OCI-LY7 (cell line): ENCODE measurements around the gene TUG1.

Experiments
- EZH2phosphoT487 ChIP-seq: fragments of 200-600 bp; sonication (generic); IDR thresholded peaks from 2 replicates; pipeline ENCODE4 v1.6.1; 2018; ENCODE audit warnings: low read depth, borderline replicate concordance, mild to moderate bottlenecking, mixed run types, antibody characterized with exemption, low read length, moderate library complexity, mixed read lengths
- TF ChIP-seq, protein P1 (sequence below): fragments of 200-600 bp; sonication (generic); conservative IDR thresholded peaks from 2 replicates; pipeline ENCODE4 v1.5.1; 2014; ENCODE audit warnings: mild to moderate bottlenecking, antibody characterized with exemption, low read length, moderate library complexity, mixed read lengths

DNA sequence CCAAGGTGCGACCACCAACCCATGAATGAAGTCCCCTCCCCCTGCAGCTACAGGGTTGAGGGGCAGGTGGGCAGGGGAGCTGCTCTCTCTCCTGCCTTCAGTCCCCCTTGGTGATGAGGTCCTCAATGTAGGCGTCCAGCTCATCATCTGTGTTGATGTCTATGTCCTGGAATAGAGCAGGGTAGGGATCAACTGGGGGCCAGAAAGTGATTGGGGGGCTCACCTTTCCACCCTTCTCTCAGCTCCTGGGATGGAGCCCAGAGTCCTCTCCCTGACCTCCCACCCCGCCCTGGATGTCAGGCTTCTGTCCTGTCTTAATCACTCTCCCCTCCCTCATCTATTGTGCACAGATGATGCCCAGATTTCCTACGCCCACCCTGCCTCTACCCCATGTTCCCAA, 42.4 kb upstream of the TUG1 start:
- TF ChIP-seq, protein P1, sequence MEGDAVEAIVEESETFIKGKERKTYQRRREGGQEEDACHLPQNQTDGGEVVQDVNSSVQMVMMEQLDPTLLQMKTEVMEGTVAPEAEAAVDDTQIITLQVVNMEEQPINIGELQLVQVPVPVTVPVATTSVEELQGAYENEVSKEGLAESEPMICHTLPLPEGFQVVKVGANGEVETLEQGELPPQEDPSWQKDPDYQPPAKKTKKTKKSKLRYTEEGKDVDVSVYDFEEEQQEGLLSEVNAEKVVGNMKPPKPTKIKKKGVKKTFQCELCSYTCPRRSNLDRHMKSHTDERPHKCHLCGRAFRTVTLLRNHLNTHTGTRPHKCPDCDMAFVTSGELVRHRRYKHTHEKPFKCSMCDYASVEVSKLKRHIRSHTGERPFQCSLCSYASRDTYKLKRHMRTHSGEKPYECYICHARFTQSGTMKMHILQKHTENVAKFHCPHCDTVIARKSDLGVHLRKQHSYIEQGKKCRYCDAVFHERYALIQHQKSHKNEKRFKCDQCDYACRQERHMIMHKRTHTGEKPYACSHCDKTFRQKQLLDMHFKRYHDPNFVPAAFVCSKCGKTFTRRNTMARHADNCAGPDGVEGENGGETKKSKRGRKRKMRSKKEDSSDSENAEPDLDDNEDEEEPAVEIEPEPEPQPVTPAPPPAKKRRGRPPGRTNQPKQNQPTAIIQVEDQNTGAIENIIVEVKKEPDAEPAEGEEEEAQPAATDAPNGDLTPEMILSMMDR = no peak
- no peak for TF ChIP-seq EZH2phosphoT487
